Measurements from ENCODE around the gene PGA4. TPM values are rescaled to one million over a fixed set of nuclear protein-coding genes. Genes with fewer than 3 reads are reported as not detected.
"Not testable (repeated sequence)": the region's sequence is repeated elsewhere in the genome, so short reads cannot be mapped to it uniquely, and the experiment has no call there.

The PGA4 gene
- total RNA-seq, 2 experiments from 2014 or later: not detected

DNA sequence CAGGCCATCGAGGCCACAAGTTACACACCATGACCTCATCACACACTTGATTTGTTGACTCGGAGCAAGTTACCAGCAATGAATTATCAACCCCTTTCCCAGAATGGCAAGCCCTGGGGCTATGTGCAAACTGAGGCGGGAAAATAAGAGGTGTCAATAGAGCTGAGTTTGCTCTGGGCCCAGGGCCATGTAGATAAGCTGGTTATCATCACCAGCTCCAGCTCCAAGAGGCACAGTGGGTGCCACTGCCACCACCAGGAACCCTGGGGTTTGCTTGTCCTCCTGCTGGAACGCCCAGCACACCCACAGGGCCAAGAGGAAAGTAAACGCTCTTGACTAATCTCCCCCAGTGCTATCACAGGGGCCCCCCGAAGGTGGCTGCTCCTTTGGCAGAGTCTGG is 47.9 kb upstream of the PGA4 start:
- DNase-seq: peak in 1 of 14 experiments; percentile 19
- peaks cover 0 to 8% of the 10 kb centered on the region in 2 experiments for H3K9me3 ChIP-seq (ENCODE audit: control insufficient read depth in 1 of 2, insufficient read depth in 1 of 2, low read length in 2 of 2)
- Mint-ChIP-seq H3K27me3 (no peaks in the 10 kb centered on the region), H3K4me1 (ENCODE audit: low read depth) (peaks cover 17% of the 10 kb centered on the region), H3K4me3 (no peak overlapping the region), H3K9me3 (no peaks in the 10 kb centered on the region), H3K27ac (no peak overlapping the region), H3K36me3 (ENCODE audit: low read depth) (no peaks in the 10 kb centered on the region)
- ChIA-PET CTCF (no interaction called here), POLR2A (no interaction called here)
- H3K4me1 ChIP-seq (ENCODE audit: insufficient read depth, low read length): peaks cover 13% of the 10 kb centered on the region
- no peak overlapping the region for H3K4me3 ChIP-seq (ENCODE audit: low read length)
- TF ChIP-seq CTCF (IDR thresholded peaks at IDR 0.05): no peak
- H3K36me3 ChIP-seq (ENCODE audit: insufficient read depth, low read length): no peaks in the 10 kb centered on the region
- H3K27ac ChIP-seq (ENCODE audit: low read depth in 1 of 2, low read length in 2 of 2): no peak overlapping the region
- H3K27me3 ChIP-seq (ENCODE audit: control insufficient read depth in 1 of 2, insufficient read depth in 2 of 2, low read length in 2 of 2): no peaks in the 10 kb centered on the region
- intact Hi-C loops (cut with DNase I, micrococcal nuclease): no loop called here
- ATAC-seq (ENCODE audit: poor library complexity): no peak

GRCh38 chr11:61174949-61175348 is 47.2 kb upstream of the PGA4 start:
- POLR2A ChIA-PET: no interaction called here
- H3K27ac Mint-ChIP-seq: no peak overlapping the region
- intact Hi-C loops (cut with DNase I, micrococcal nuclease): no loop called here

GRCh38 chr11:61176446-61176845 is 45.7 kb upstream of the PGA4 start:
- Mint-ChIP-seq H3K4me3 (no peak overlapping the region), H3K27ac (no peak overlapping the region), H3K36me3 (ENCODE audit: low read depth) (no peaks in the 10 kb centered on the region), H3K27me3 (no peaks in the 10 kb centered on the region), H3K9me3 (no peaks in the 10 kb centered on the region), H3K4me1 (ENCODE audit: low read depth) (peaks cover 17% of the 10 kb centered on the region)
- POLR2A ChIA-PET: no interaction called here
- no peak for ATAC-seq (ENCODE audit: poor library complexity)
- Histone ChIP-seq H3K4me1 (ENCODE audit: insufficient read depth, low read length) (peaks cover 11% of the 10 kb centered on the region), H3K27me3 (ENCODE audit: control insufficient read depth in 1 of 2, insufficient read depth in 2 of 2, low read length in 2 of 2) (no peaks in the 10 kb centered on the region), H3K4me3 (ENCODE audit: low read length) (no peak overlapping the region), H3K9me3 (ENCODE audit: control insufficient read depth in 1 of 2, insufficient read depth in 1 of 2, low read length in 2 of 2) (peaks cover 0 to 8% of the 10 kb centered on the region in 2 experiments), H3K36me3 (ENCODE audit: insufficient read depth, low read length) (no peaks in the 10 kb centered on the region), H3K27ac (ENCODE audit: low read depth in 1 of 2, low read length in 2 of 2) (no peak overlapping the region)
- no peak for TF ChIP-seq CTCF (IDR thresholded peaks at IDR 0.05)
- CTCF ChIA-PET: no interaction called here
- no peak for DNase-seq
- intact Hi-C loops (cut with DNase I, micrococcal nuclease): no loop called here

More at GRCh38 chr11:61174949-61175348, 47.2 kb upstream of the PGA4 start:
- no peaks in the 10 kb centered on the region for H3K27me3 ChIP-seq (ENCODE audit: control insufficient read depth in 1 of 2, insufficient read depth in 2 of 2, low read length in 2 of 2)
- no peak overlapping the region for H3K4me3 ChIP-seq (ENCODE audit: low read length)
- no peak overlapping the region for H3K27ac ChIP-seq (ENCODE audit: low read depth in 1 of 2, low read length in 2 of 2)
- CTCF ChIA-PET: no interaction called here
- no peaks in the 10 kb centered on the region for H3K9me3 Mint-ChIP-seq
- DNase-seq: peak in 1 of 14 experiments; percentile 6
- H3K4me3 Mint-ChIP-seq: no peak overlapping the region
- H3K9me3 ChIP-seq (ENCODE audit: control insufficient read depth in 1 of 2, insufficient read depth in 1 of 2, low read length in 2 of 2): peaks cover 0 to 8% of the 10 kb centered on the region in 2 experiments
- H3K27me3 Mint-ChIP-seq: no peaks in the 10 kb centered on the region
- TF ChIP-seq CTCF (IDR thresholded peaks at IDR 0.05): no peak
- peaks cover 13% of the 10 kb centered on the region for H3K4me1 ChIP-seq (ENCODE audit: insufficient read depth, low read length)
- ATAC-seq (ENCODE audit: poor library complexity): no peak
- peaks cover 17% of the 10 kb centered on the region for H3K4me1 Mint-ChIP-seq (ENCODE audit: low read depth)
- H3K36me3 Mint-ChIP-seq (ENCODE audit: low read depth): no peaks in the 10 kb centered on the region
- H3K36me3 ChIP-seq (ENCODE audit: insufficient read depth, low read length): no peaks in the 10 kb centered on the region

DNA sequence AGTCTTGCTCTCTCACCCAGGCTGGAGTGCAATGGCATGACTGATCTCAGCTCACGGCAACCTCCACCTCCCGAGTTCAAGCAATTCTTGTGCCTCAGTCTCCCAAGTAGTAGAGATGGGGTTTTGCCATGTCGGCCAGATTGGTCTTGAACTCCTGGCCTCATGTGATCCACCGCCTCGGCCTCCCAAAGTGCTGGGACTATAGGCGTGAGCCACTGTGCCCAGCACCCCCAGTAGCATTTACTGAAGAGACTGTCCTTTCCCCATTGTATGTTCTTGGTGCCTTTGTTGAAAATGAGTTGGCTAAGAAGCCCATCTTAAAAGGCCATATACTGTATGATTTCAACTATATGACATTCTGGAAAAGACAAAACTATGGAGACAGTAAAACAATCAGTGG is 41.9 kb upstream of the PGA4 start:
- H3K9me3 Mint-ChIP-seq; H3K9me3 ChIP-seq (ENCODE audit: control insufficient read depth in 1 of 2, insufficient read depth in 1 of 2, low read length in 2 of 2); CTCF ChIA-PET; H3K27me3 Mint-ChIP-seq; intact Hi-C loops (cut with DNase I, micrococcal nuclease); H3K4me3 ChIP-seq (ENCODE audit: low read length); H3K27ac Mint-ChIP-seq; POLR2A ChIA-PET; ATAC-seq (ENCODE audit: poor library complexity); H3K4me1 Mint-ChIP-seq (ENCODE audit: low read depth); H3K36me3 ChIP-seq (ENCODE audit: insufficient read depth, low read length); DNase-seq; H3K36me3 Mint-ChIP-seq (ENCODE audit: low read depth); H3K4me3 Mint-ChIP-seq; H3K4me1 ChIP-seq (ENCODE audit: insufficient read depth, low read length); H3K27me3 ChIP-seq (ENCODE audit: control insufficient read depth in 1 of 2, insufficient read depth in 2 of 2, low read length in 2 of 2); H3K27ac ChIP-seq (ENCODE audit: low read depth in 1 of 2, low read length in 2 of 2): not testable (repeated sequence)

Data from CD4-positive, alpha-beta T cell (primary cell).